ENCODE data around the gene TBCB. TPM values are rescaled to one million over a fixed set of nuclear protein-coding genes. Genes with fewer than 3 reads are reported as not detected.

TBCB gene
- total and polyA plus RNA-seq, 9 of the 15 experiments (the other 6 are each of a cell fraction or from before 2014, with no cell fraction given), result 3.5 to 115 (median 58.9) TPM

DNA sequence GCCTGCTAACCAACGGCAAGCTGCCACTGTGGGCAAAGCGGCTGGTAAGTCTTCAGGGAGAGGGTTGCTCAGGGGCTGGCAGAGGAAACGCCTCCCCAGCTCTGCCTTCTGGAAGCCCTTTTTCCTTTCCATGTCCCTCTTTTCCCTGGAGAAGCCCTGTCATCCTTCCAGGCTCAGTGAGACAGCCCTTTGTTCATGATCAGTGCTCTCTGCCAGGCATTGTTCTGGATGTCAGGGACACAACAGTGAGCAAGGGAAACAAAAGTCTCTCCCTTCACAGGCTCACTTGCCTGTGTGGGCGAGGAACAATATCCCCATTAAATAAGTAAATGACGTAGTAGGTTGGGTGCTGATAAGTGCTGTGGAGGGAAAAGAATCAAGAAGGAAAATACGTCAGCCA, 18.2 kb upstream of the TBCB start:
- in situ Hi-C loops (cut with MboI), result no loop called here
- H2AFZ ChIP-seq (ENCODE audit: low read depth, low read length), result no peak overlapping the region
- DNase-seq (ENCODE audit: extremely low read depth in 1 of 4, low spot score in 3 of 4) (no peak), ATAC-seq (no peak), FAIRE-seq (no peak)
- ChIA-PET CTCF (ENCODE audit: low intra/inter-chr PET ratio) (no interaction called here), POLR2A (interaction anchor here (0.9 kb wide), 1 partner anchor 13 kb away, joined by 3 read pairs; no protein-coding TSS in a partner anchor)
- H3K79me2 ChIP-seq (ENCODE audit: control insufficient read depth, insufficient read depth, low read length), result no peaks in the 10 kb centered on the region
- H3K4me2 ChIP-seq (ENCODE audit: insufficient read depth, low read length), result no peak overlapping the region
- H3K36me3 ChIP-seq (ENCODE audit: control insufficient read depth, insufficient read depth, low read length), result peaks cover 81% of the 10 kb centered on the region
- no peaks in the 10 kb centered on the region for H3K9me1 ChIP-seq (ENCODE audit: control insufficient read depth, insufficient read depth, low read length)
- no peak overlapping the region for H3K4me3 ChIP-seq
- H3K27ac ChIP-seq (ENCODE audit: extremely low read depth, low read depth, low read length), result no peak overlapping the region
- no TSS peak for BruUV-seq (replicated peaks)
- H3K9me3 ChIP-seq (replicated peaks; ENCODE audit: control insufficient read depth, insufficient read depth, low read depth, low read length), result no peaks in the 10 kb centered on the region
- no peaks in the 10 kb centered on the region for H4K20me1 ChIP-seq (replicated peaks; ENCODE audit: control insufficient read depth, insufficient read depth, low read length)
- TF ChIP-seq ZNF146 (CRISPR knock-in tag; IDR thresholded peaks at IDR 0.05; ENCODE audit: unreplicated experiment), result no peak
- TF ChIP-seq PURB (CRISPR knock-in tag; IDR thresholded peaks at IDR 0.05; ENCODE audit: low read depth), result no peak
- TF ChIP-seq EHMT2 (IDR thresholded peaks at IDR 0.05), result no peak
- no peak for TF ChIP-seq NR2F6 (CRISPR knock-in tag; IDR thresholded peaks at IDR 0.05)
- no peak for TF ChIP-seq HNRNPL (IDR thresholded peaks at IDR 0.05; ENCODE audit: low read depth, low read length)
- 98% methylated on average over 6 of the region's 6 CpGs for WGBS (ENCODE audit: insufficient coverage, low coverage, missing lambda C conversion rate)
- no peaks in the 10 kb centered on the region for H3K27me3 ChIP-seq (ENCODE audit: control insufficient read depth in 2 of 2, insufficient read depth in 2 of 2, low read length in 2 of 2)
- no peak overlapping the region for H3K9ac ChIP-seq (ENCODE audit: insufficient read depth in 1 of 2, low read depth in 2 of 2, low read length in 2 of 2)
- intact Hi-C loops (cut with micrococcal nuclease), result no loop called here
- H3K4me1 ChIP-seq (replicated peaks in 1 of 2; ENCODE audit: control insufficient read depth in 2 of 2, insufficient read depth in 2 of 2, low read length in 2 of 2), result peaks cover 0 to 20% of the 10 kb centered on the region in 2 experiments; a peak in 1 of 5 replicates

DNA sequence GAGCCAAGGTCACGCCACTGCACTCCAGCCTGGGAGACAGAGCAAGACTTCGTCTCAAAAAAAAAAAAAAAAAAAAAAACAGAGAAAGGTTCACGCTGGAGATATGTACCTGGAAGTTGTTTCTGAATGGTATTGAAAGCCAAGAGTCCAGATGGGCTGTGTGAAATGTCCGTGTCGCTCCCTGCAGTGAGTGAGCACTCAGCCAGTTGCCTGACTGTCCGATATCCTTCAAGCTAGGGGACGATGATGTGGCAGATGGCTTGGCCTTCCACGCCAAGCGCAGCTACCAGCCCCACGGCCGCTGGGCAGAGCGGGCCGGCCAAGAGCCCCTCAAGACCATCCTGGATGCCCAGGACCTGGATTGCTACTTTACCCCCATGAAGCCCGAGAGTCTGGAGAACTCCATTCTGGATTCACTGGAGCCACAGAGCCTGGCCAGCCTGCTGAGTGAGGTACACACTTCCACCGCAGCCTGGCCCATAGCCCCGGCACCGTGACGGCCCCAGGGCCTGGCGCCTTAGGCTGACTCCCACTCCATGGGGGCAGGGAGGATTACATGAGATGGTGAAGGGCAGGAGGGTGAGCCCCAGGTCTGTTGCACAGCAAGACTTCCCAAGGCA, 16.0 kb upstream of the TBCB start:
- no peak overlapping the region for H3K27ac ChIP-seq (ENCODE audit: extremely low read depth, low read depth, low read length)
- H3K9me3 ChIP-seq (replicated peaks; ENCODE audit: control insufficient read depth, insufficient read depth, low read depth, low read length), result no peaks in the 10 kb centered on the region
- CTCF ChIA-PET (ENCODE audit: low intra/inter-chr PET ratio), result no interaction called here
- H3K4me2 ChIP-seq (ENCODE audit: insufficient read depth, low read length), result no peak overlapping the region
- in situ Hi-C loops (cut with MboI) (no loop called here), intact Hi-C loops (cut with micrococcal nuclease) (no loop called here)
- no peak overlapping the region for H3K4me3 ChIP-seq
- no peak overlapping the region for H2AFZ ChIP-seq (ENCODE audit: low read depth, low read length)
- no peaks in the 10 kb centered on the region for H3K79me2 ChIP-seq (ENCODE audit: control insufficient read depth, insufficient read depth, low read length)
- POLR2A ChIA-PET, result no interaction called here
- peaks cover 6% of the 10 kb centered on the region for H3K9me1 ChIP-seq (ENCODE audit: control insufficient read depth, insufficient read depth, low read length)
- TF ChIP-seq ZNF717 (CRISPR knock-in tag; IDR thresholded peaks at IDR 0.05), result no peak
- no peak for TF ChIP-seq SRSF3 (IDR thresholded peaks at IDR 0.05; ENCODE audit: insufficient read depth, low read length)
- no peak for TF ChIP-seq SIRT6 (IDR thresholded peaks at IDR 0.05; ENCODE audit: low read depth, low read length)
- no peak for TF ChIP-seq ZNF140 (CRISPR knock-in tag; IDR thresholded peaks at IDR 0.05)
- no peak for TF ChIP-seq U2AF1 (optimal IDR thresholded peaks at IDR 0.05; ENCODE audit: low read depth, low read length)
- peak; percentile 45; the same call in 1 of the 2 replicates for TF ChIP-seq POLR2G (IDR thresholded peaks at IDR 0.05; ENCODE audit: low read depth, low read length)
- no peak for TF ChIP-seq BDP1 (IDR thresholded peaks at IDR 0.05; ENCODE audit: insufficient read depth, insufficient read length)
- TF ChIP-seq, protein P1, sequence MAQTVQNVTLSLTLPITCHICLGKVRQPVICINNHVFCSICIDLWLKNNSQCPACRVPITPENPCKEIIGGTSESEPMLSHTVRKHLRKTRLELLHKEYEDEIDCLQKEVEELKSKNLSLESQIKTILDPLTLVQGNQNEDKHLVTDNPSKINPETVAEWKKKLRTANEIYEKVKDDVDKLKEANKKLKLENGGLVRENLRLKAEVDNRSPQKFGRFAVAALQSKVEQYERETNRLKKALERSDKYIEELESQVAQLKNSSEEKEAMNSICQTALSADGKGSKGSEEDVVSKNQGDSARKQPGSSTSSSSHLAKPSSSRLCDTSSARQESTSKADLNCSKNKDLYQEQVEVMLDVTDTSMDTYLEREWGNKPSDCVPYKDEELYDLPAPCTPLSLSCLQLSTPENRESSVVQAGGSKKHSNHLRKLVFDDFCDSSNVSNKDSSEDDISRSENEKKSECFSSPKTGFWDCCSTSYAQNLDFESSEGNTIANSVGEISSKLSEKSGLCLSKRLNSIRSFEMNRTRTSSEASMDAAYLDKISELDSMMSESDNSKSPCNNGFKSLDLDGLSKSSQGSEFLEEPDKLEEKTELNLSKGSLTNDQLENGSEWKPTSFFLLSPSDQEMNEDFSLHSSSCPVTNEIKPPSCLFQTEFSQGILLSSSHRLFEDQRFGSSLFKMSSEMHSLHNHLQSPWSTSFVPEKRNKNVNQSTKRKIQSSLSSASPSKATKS (CRISPR knock-in tag; IDR thresholded peaks at IDR 0.05), result no peak
- peaks cover 10 to 40% of the 10 kb centered on the region in 2 experiments; a peak in 4 of 5 replicates for H3K4me1 ChIP-seq (replicated peaks in 1 of 2; ENCODE audit: control insufficient read depth in 2 of 2, insufficient read depth in 2 of 2, low read length in 2 of 2)
- peak overlapping the region in 1 of 2 experiments; percentile 43; a peak in 1 of 4 replicates for H3K9ac ChIP-seq (ENCODE audit: insufficient read depth in 1 of 2, low read depth in 2 of 2, low read length in 2 of 2)
- ATAC-seq (no peak), FAIRE-seq (no peak), DNase-seq (ENCODE audit: extremely low read depth in 1 of 4, low spot score in 3 of 4) (no peak)
- no TSS peak for BruUV-seq (replicated peaks)
- WGBS (ENCODE audit: insufficient coverage, low coverage, missing lambda C conversion rate), result 96% methylated on average over 11 of the region's 19 CpGs
- peaks cover 82% of the 10 kb centered on the region for H3K36me3 ChIP-seq (ENCODE audit: control insufficient read depth, insufficient read depth, low read length)
- H4K20me1 ChIP-seq (replicated peaks; ENCODE audit: control insufficient read depth, insufficient read depth, low read length), result no peaks in the 10 kb centered on the region
- H3K27me3 ChIP-seq (ENCODE audit: control insufficient read depth in 2 of 2, insufficient read depth in 2 of 2, low read length in 2 of 2), result no peaks in the 10 kb centered on the region

Measured in K562 (cell line).